ENCODE data around the gene METTL5. TPM values are rescaled to one million over a fixed set of nuclear protein-coding genes. Genes with fewer than 3 reads are reported as not detected.
"Not testable (repeated sequence)": the region's sequence is repeated elsewhere in the genome, so short reads cannot be mapped to it uniquely, and the experiment has no call there.

METTL5 gene
- total RNA-seq, 1 donor from 2014 or later, result 52.3 TPM

- H3K27me3 ChIP-seq (ENCODE audit: insufficient read depth, low read length), result no peaks in the 10 kb centered on the region
- H4K20me1 ChIP-seq (ENCODE audit: insufficient read depth, low read length), result peaks cover 11% of the 10 kb centered on the region
- no peak for FAIRE-seq
- H3K9me3 Mint-ChIP-seq (ENCODE audit: unreplicated experiment), result no peaks in the 10 kb centered on the region
- H3K27ac Mint-ChIP-seq (ENCODE audit: unreplicated experiment), result peak overlapping the region; percentile 1
- peak overlapping the region; percentile 84 for H3K9ac ChIP-seq (ENCODE audit: low read length)
- TF ChIP-seq EZH2 (IDR thresholded peaks at IDR 0.05; ENCODE audit: insufficient read depth, low read length) (no peak), CTCF (IDR thresholded peaks at IDR 0.05; ENCODE audit: insufficient read depth, low read depth, low read length) (no peak)
- no peak for DNase-seq (ENCODE audit: low read depth)
- peak overlapping the region; percentile 72 for H3K27ac ChIP-seq (ENCODE audit: low read depth, low read length)
- peaks cover 3% of the 10 kb centered on the region for H3K36me3 Mint-ChIP-seq (ENCODE audit: low read depth, unreplicated experiment)
- peaks cover 47% of the 10 kb centered on the region for H3K79me2 ChIP-seq (ENCODE audit: insufficient read depth, low read length)
- no peaks in the 10 kb centered on the region for H3K27me3 Mint-ChIP-seq (ENCODE audit: low read depth, unreplicated experiment)
- peaks cover 12% of the 10 kb centered on the region for H3K4me1 ChIP-seq (ENCODE audit: insufficient read depth, low read length)
- peak overlapping the region; percentile 85 for H3K4me3 Mint-ChIP-seq (ENCODE audit: unreplicated experiment)
- peak overlapping the region; percentile 96 for H2AFZ ChIP-seq (ENCODE audit: low read depth, low read length)
- peak overlapping the region; percentile 93 for H3K4me2 ChIP-seq (ENCODE audit: low read length)
- H3K4me1 Mint-ChIP-seq (ENCODE audit: low read depth, unreplicated experiment), result peaks cover 23% of the 10 kb centered on the region
- no peaks in the 10 kb centered on the region for H3K9me3 ChIP-seq (ENCODE audit: insufficient read depth, low read depth, low read length)
- peak overlapping the region; percentile 76 for H3K4me3 ChIP-seq (ENCODE audit: insufficient read depth, low read depth, low read length)
- peaks cover 4% of the 10 kb centered on the region for H3K36me3 ChIP-seq (ENCODE audit: insufficient read depth, low read length)
Measured at GRCh38 chr2:169823996-169824372, 721 bp downstream of the METTL5 start.

GRCh38 chr2:169822785-169823392, 1.8 kb downstream of the METTL5 start:
- Mint-ChIP-seq H3K4me1 (ENCODE audit: low read depth, unreplicated experiment) (peaks cover 27% of the 10 kb centered on the region), H3K9me3 (ENCODE audit: unreplicated experiment) (no peaks in the 10 kb centered on the region), H3K36me3 (ENCODE audit: low read depth, unreplicated experiment) (peaks cover 9% of the 10 kb centered on the region), H3K27me3 (ENCODE audit: low read depth, unreplicated experiment) (no peaks in the 10 kb centered on the region), H3K27ac (ENCODE audit: unreplicated experiment) (peak overlapping the region; percentile 24), H3K4me3 (ENCODE audit: unreplicated experiment) (peak overlapping the region; percentile 78)
- Histone ChIP-seq H3K9ac (ENCODE audit: low read length) (no peak overlapping the region), H3K27ac (ENCODE audit: low read depth, low read length) (no peak overlapping the region), H3K27me3 (ENCODE audit: insufficient read depth, low read length) (no peaks in the 10 kb centered on the region), H3K4me3 (ENCODE audit: insufficient read depth, low read depth, low read length) (no peak overlapping the region), H3K4me2 (ENCODE audit: low read length) (peak overlapping the region; percentile 93), H3K4me1 (ENCODE audit: insufficient read depth, low read length) (peaks cover 8% of the 10 kb centered on the region), H3K36me3 (ENCODE audit: insufficient read depth, low read length) (peaks cover 5% of the 10 kb centered on the region), H4K20me1 (ENCODE audit: insufficient read depth, low read length) (peaks cover under 1% of the 10 kb centered on the region), H2AFZ (ENCODE audit: low read depth, low read length) (no peak overlapping the region), H3K9me3 (ENCODE audit: insufficient read depth, low read depth, low read length) (no peaks in the 10 kb centered on the region), H3K79me2 (ENCODE audit: insufficient read depth, low read length) (peaks cover 36% of the 10 kb centered on the region)
- FAIRE-seq, result no peak
- DNase-seq (ENCODE audit: low read depth), result no peak
- no peak for TF ChIP-seq CTCF (IDR thresholded peaks at IDR 0.05; ENCODE audit: insufficient read depth, low read depth, low read length)
- no peak for TF ChIP-seq EZH2 (IDR thresholded peaks at IDR 0.05; ENCODE audit: insufficient read depth, low read length)

GRCh38 chr2:169822036-169822435, 2.7 kb downstream of the METTL5 start:
- no peaks in the 10 kb centered on the region for H4K20me1 ChIP-seq (ENCODE audit: insufficient read depth, low read length)
- H3K4me1 ChIP-seq (ENCODE audit: insufficient read depth, low read length), result peaks cover 8% of the 10 kb centered on the region
- peaks cover 5% of the 10 kb centered on the region for H3K36me3 ChIP-seq (ENCODE audit: insufficient read depth, low read length)
- DNase-seq (ENCODE audit: low read depth) (peak; percentile 19), FAIRE-seq (no peak)
- Mint-ChIP-seq H3K27ac (ENCODE audit: unreplicated experiment) (no peak overlapping the region), H3K36me3 (ENCODE audit: low read depth, unreplicated experiment) (peaks cover 18% of the 10 kb centered on the region), H3K4me3 (ENCODE audit: unreplicated experiment) (no peak overlapping the region), H3K4me1 (ENCODE audit: low read depth, unreplicated experiment) (peaks cover 32% of the 10 kb centered on the region), H3K9me3 (ENCODE audit: unreplicated experiment) (peaks cover 5% of the 10 kb centered on the region), H3K27me3 (ENCODE audit: low read depth, unreplicated experiment) (no peaks in the 10 kb centered on the region)
- H3K79me2 ChIP-seq (ENCODE audit: insufficient read depth, low read length), result peaks cover 34% of the 10 kb centered on the region
- no peak overlapping the region for H3K9ac ChIP-seq (ENCODE audit: low read length)
- no peaks in the 10 kb centered on the region for H3K27me3 ChIP-seq (ENCODE audit: insufficient read depth, low read length)
- H3K4me3 ChIP-seq (ENCODE audit: insufficient read depth, low read depth, low read length), result no peak overlapping the region
- H3K27ac ChIP-seq (ENCODE audit: low read depth, low read length), result no peak overlapping the region
- no peaks in the 10 kb centered on the region for H3K9me3 ChIP-seq (ENCODE audit: insufficient read depth, low read depth, low read length)
- H3K4me2 ChIP-seq (ENCODE audit: low read length), result peak overlapping the region; percentile 93
- TF ChIP-seq CTCF (IDR thresholded peaks at IDR 0.05; ENCODE audit: insufficient read depth, low read depth, low read length), result no peak
- TF ChIP-seq EZH2 (IDR thresholded peaks at IDR 0.05; ENCODE audit: insufficient read depth, low read length), result no peak
- no peak overlapping the region for H2AFZ ChIP-seq (ENCODE audit: low read depth, low read length)

- peaks cover 34% of the 10 kb centered on the region for H3K79me2 ChIP-seq (ENCODE audit: insufficient read depth, low read length)
- peaks cover 42% of the 10 kb centered on the region for H3K4me1 Mint-ChIP-seq (ENCODE audit: low read depth, unreplicated experiment)
- FAIRE-seq, result not testable (repeated sequence)
Measured at GRCh38 chr2:169820101-169820500, 4.6 kb downstream of the METTL5 start.

More at GRCh38 chr2:169820101-169820500, 4.6 kb downstream of the METTL5 start:
- H3K9me3 Mint-ChIP-seq (ENCODE audit: unreplicated experiment), result peaks cover 12% of the 10 kb centered on the region
- peak; percentile 59 for DNase-seq (ENCODE audit: low read depth)
- not testable (repeated sequence) for H3K9ac ChIP-seq (ENCODE audit: low read length); H3K9me3 ChIP-seq (ENCODE audit: insufficient read depth, low read depth, low read length); H3K36me3 ChIP-seq (ENCODE audit: insufficient read depth, low read length); H3K27me3 ChIP-seq (ENCODE audit: insufficient read depth, low read length); H3K4me3 Mint-ChIP-seq (ENCODE audit: unreplicated experiment); H3K4me3 ChIP-seq (ENCODE audit: insufficient read depth, low read depth, low read length); H3K27me3 Mint-ChIP-seq (ENCODE audit: low read depth, unreplicated experiment); H3K27ac ChIP-seq (ENCODE audit: low read depth, low read length); H4K20me1 ChIP-seq (ENCODE audit: insufficient read depth, low read length); H3K4me2 ChIP-seq (ENCODE audit: low read length); H2AFZ ChIP-seq (ENCODE audit: low read depth, low read length)
- H3K4me1 ChIP-seq (ENCODE audit: insufficient read depth, low read length), result peaks cover 15% of the 10 kb centered on the region
- peak overlapping the region; percentile 47 for H3K27ac Mint-ChIP-seq (ENCODE audit: unreplicated experiment)
- peaks cover 23% of the 10 kb centered on the region for H3K36me3 Mint-ChIP-seq (ENCODE audit: low read depth, unreplicated experiment)

Data from astrocyte (in vitro differentiated cells and primary cell).